HepG2 (cell line): ENCODE results near the gene NCDN. TPM values are rescaled to one million over a fixed set of nuclear protein-coding genes. Genes with fewer than 3 reads are reported as not detected.
A peak's percentile ranks its signal among the peaks of the same experiment; 100 is the strongest.

Experiments
- ATF1 ChIP-seq: IDR thresholded peaks from 2 replicates; pipeline ENCODE4 v1.6.1; 2016; ENCODE audit warnings: mild to moderate bottlenecking, control low read depth
- BRF2 ChIP-seq: sonication (generic); formaldehyde crosslinking; IDR thresholded peaks from 2 replicates; pipeline ENCODE4 v1.8.1; 2022; ENCODE audit warnings: mild to moderate bottlenecking, missing genetic modification reagents
- CCAR2 ChIP-seq: fragments of 200-400 bp; formaldehyde crosslinking; optimal IDR thresholded peaks from 2 replicates; pipeline ENCODE3; 2018; ENCODE audit warnings: low read depth, mild to moderate bottlenecking, low read length, moderate library complexity
- DNMT3B ChIP-seq: conservative IDR thresholded peaks from 2 replicates; pipeline ENCODE4 v1.6.1; 2016; ENCODE audit warnings: missing biosample characterization, control low read depth
- JARID2 ChIP-seq: sonication (generic); formaldehyde crosslinking; IDR thresholded peaks from 2 replicates; pipeline ENCODE4 v1.8.1; 2023; ENCODE audit warnings: missing genetic modification reagents, inconsistent platforms; ENCODE audit not compliant: insufficient replicate concordance
- NFKB2 ChIP-seq: sonication (generic); formaldehyde crosslinking; IDR thresholded peaks from 2 replicates; pipeline ENCODE4 v1.4.0; 2020; ENCODE audit warnings: missing genetic modification reagents, borderline replicate concordance
- PHB2 ChIP-seq: fragments of 450-650 bp; IDR thresholded peaks from 2 replicates; pipeline ENCODE4 v1.6.1; 2018; ENCODE audit not compliant: partially characterized antibody
- POLR2AphosphoS5 ChIP-seq: IDR thresholded peaks from 2 replicates; pipeline ENCODE4 v1.6.1; 2012; ENCODE audit warnings: low read depth, low read length
- YEATS4 ChIP-seq: sonication (generic); formaldehyde crosslinking; IDR thresholded peaks from 2 replicates; pipeline ENCODE4 v1.4.0; 2020; ENCODE audit warnings: missing genetic modification reagents, borderline replicate concordance
- ZBTB1 ChIP-seq: sonication (generic); formaldehyde crosslinking; IDR thresholded peaks from 2 replicates; pipeline ENCODE4 v1.4.0; 2020; ENCODE audit warnings: missing genetic modification reagents, borderline replicate concordance
- ZBTB39 ChIP-seq: sonication (generic); formaldehyde crosslinking; IDR thresholded peaks from 2 replicates; pipeline ENCODE4 v1.5.0; 2020; ENCODE audit warnings: missing genetic modification reagents
- ZHX2 ChIP-seq, 2 experiments: sonication (generic) in 1 of 2; formaldehyde crosslinking in 1 of 2; IDR thresholded peaks; 2 replicates each; pipeline versions ENCODE4 v1.6.1 to v1.9.0; 2014 to 2022; ENCODE audit warnings: antibody characterized with exemption in 1 of 2, borderline replicate concordance in 1 of 2, inconsistent platforms in 1 of 2, low read depth in 1 of 2, missing genetic modification reagents in 1 of 2
- ZNF567 ChIP-seq: sonication (generic); formaldehyde crosslinking; IDR thresholded peaks from 2 replicates; pipeline ENCODE4 v1.8.1; 2023; ENCODE audit warnings: mild to moderate bottlenecking, missing genetic modification reagents, borderline replicate concordance
- ZNF609 ChIP-seq: sonication (generic); formaldehyde crosslinking; IDR thresholded peaks from 2 replicates; pipeline ENCODE4 v1.4.0; 2020; ENCODE audit warnings: mild to moderate bottlenecking, missing genetic modification reagents, borderline replicate concordance
- ZNF883 ChIP-seq: sonication (generic); formaldehyde crosslinking; IDR thresholded peaks from 2 replicates; pipeline ENCODE4 v1.5.1; 2020; ENCODE audit warnings: mild to moderate bottlenecking, missing genetic modification reagents; ENCODE audit errors: not compliant biosample characterization
- polyA plus RNA-seq, 8 experiments: library from polyadenylated mRNA; depleted of rRNA in 3 of 8; stranded (reverse) in 7 of 8; unstranded in 1 of 8; fragments of >200 nt; fragmentation: Illumina TruSeq in 4 of 8; extraction: Trizol in 4 of 8; gene quantifications; 2 replicates each; pipeline versions ENCODE4 v1.2.1 to v1.2.3, GENCODE V29; 2011 to 2016; ENCODE audit warnings: low read depth in 4 of 8, missing spikeins in 1 of 8, mixed read lengths in 1 of 8; ENCODE audit not compliant: insufficient read depth in 1 of 8
- total RNA-seq, 5 experiments: library from RNA; depleted of rRNA; stranded (reverse); fragments of >200 nt; fragmentation: Illumina TruSeq; extraction: Trizol; gene quantifications; 2 replicates each; pipeline ENCODE4 v1.2.3, GENCODE V29; 2016; ENCODE audit warnings: low read depth in 1 of 5

The NCDN gene
- total and polyA plus RNA-seq, 2 of the 13 experiments (the other 11 are each of a cell fraction or from before 2014, with no cell fraction given): 6.6 to 9.3 TPM

- no peak for TF ChIP-seq ZHX2 (IDR thresholded peaks at IDR 0.05; ENCODE audit: low read depth)
- TF ChIP-seq ZHX2 (CRISPR knock-in tag; IDR thresholded peaks at IDR 0.05; ENCODE audit: borderline replicate concordance): no peak
- no peak for TF ChIP-seq CCAR2
- peak; percentile 27; the same call in 1 of the 2 replicates for TF ChIP-seq ZNF609 (CRISPR knock-in tag)
- 0 out of 2 replicates have a peak, but pooled peaks have one; percentile 24 for TF ChIP-seq ZNF567 (CRISPR knock-in tag)
- TF ChIP-seq NFKB2 (CRISPR knock-in tag): no peak; the same call in 1 of the 2 replicates
- no peak for TF ChIP-seq ZNF883 (CRISPR knock-in tag)
- no peak for TF ChIP-seq PHB2
- TF ChIP-seq YEATS4 (CRISPR knock-in tag): peak; percentile 79; the same call in 1 of the 2 replicates
- peak; percentile 71 for TF ChIP-seq POLR2AphosphoS5
- TF ChIP-seq ZBTB1: no peak
- no peak for TF ChIP-seq ATF1 (CRISPR knock-in tag)
- no peak for TF ChIP-seq BRF2 (CRISPR knock-in tag)
- 0 out of 2 replicates have a peak, but pooled peaks have one; percentile 46 for TF ChIP-seq ZBTB39
- no peak for TF ChIP-seq JARID2
- TF ChIP-seq DNMT3B (CRISPR knock-in tag): no peak
Measured at GRCh38 chr1:35557118-35557610, 435 bp upstream of the NCDN start, which contains the start of gene KIAA0319L (continued).
